GM19193 (cell line): ENCODE data around the gene THSD4.

Source experiments
- POLR2A ChIP-seq: IDR thresholded peaks from 4 replicates; pipeline ENCODE4 v1.6.1; 2011; ENCODE audit not compliant: insufficient read depth, insufficient read length; ENCODE audit errors: extremely low read depth

THSD4 gene

GRCh38 chr15:71168166-71168834 lies 53.0 kb downstream of the THSD4 start:
- no peak for TF ChIP-seq POLR2A

- no peak for TF ChIP-seq POLR2A
These were observed 54.9 kb downstream of the THSD4 start for GRCh38 chr15:71170163-71170562.

GRCh38 chr15:71171195-71171594 lies 55.9 kb downstream of the THSD4 start:
- no peak for TF ChIP-seq POLR2A

- no peak for TF ChIP-seq POLR2A
These were observed 65.9 kb downstream of the THSD4 start for GRCh38 chr15:71180986-71181853.

GRCh38 chr15:71182522-71182921 lies 67.3 kb downstream of the THSD4 start:
- TF ChIP-seq POLR2A, result no peak

DNA sequence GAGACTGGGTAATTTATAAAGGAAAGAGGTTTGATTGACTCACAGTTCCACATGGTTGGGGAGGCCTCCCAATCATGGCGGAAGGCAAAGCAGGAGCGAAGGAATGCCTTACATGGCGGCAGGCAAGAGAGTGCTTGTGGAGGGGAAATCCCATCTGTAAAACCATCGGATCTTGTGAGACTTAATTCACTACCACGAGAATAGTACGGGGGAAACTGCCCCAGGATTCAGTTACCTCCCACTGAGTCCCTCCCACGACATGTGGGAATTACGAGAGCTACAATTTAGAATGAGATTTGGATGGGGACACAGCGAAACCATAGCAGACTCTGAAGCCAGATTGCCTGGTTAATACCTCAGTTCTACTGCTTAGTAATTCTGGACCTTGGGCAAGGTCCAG lies 67.8 kb downstream of the THSD4 start:
- no peak for TF ChIP-seq POLR2A

GRCh38 chr15:71185706-71186105 lies 70.4 kb downstream of the THSD4 start:
- TF ChIP-seq POLR2A, result no peak

DNA sequence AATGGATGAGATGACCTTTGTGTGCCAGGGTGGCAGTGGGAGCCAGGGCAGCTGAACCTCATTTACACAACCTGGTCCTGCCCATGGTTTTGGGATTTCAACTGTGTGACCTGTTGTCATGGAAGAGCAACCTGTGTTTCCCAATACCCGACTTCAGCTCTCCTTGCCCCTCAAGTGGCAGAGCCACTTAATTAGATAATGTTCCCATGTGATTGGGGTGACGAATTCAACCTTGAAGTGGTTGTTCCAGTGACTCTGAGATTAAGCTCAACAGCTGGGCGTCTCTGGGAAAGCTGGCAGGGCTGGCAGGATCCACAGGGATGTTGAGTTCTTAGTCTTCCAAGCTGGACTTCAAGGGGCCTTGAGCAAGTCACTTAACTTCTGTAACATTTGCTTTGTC lies 71.0 kb downstream of the THSD4 start:
- TF ChIP-seq POLR2A, result no peak

DNA sequence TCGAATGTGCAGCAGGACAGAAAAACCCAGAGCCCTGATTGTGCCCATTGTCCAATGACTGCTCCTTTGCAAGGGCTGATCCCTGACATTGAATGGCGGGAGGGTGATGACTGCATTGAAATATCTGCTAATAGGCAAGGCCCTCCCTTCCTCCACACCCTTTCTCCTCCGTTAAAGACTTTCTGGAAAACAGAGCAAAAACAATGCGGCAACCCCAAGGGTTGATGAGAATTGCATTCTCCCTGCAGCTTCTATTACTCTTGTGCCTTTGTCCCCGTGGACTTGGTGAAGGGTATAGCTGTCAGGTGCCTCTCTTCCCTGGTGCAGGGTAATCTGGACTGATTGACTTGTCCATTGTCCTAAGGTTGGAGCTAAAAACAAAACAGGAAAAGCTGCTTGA lies 71.8 kb downstream of the THSD4 start:
- no peak for TF ChIP-seq POLR2A

DNA sequence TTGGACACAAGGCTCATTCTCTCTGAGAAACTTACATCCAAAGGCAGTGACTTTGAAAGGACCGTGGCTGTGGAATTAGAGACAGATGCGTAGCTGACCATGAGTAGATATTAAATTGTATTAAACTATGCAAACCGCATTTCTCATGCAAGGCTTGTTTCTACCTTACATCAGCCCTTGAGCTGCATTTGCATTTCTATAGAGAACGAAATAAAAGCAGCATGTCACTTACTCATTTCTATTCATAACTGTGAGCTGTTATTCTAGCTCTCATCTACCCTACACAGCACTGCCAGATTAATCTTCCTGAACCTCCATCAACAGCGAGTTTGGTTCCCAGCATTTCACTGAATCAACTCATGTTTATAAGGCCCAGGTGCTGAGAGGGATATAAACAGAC lies 72.3 kb downstream of the THSD4 start:
- no peak for TF ChIP-seq POLR2A

- no peak for TF ChIP-seq POLR2A
These were observed 74.4 kb downstream of the THSD4 start for GRCh38 chr15:71189718-71190117.

DNA sequence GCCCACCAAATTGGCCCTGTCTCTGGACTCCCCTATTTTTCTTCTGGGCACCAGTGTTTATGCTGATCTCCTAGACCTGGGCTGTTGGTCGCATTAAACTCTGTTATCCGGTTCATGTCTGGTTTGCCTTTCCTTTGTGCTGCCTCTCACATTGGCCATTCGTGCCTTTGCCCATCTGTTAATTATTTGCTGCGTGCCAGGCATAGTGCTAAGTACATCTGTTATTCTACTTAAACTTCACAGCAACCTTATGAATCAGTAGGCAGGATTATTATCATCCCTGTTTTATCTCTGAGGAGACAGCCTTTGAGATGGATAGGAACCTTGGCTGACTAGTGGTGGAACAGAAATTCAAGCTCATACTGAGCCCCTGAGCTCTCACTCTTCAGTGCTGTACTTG lies 76.0 kb downstream of the THSD4 start:
- no peak for TF ChIP-seq POLR2A

DNA sequence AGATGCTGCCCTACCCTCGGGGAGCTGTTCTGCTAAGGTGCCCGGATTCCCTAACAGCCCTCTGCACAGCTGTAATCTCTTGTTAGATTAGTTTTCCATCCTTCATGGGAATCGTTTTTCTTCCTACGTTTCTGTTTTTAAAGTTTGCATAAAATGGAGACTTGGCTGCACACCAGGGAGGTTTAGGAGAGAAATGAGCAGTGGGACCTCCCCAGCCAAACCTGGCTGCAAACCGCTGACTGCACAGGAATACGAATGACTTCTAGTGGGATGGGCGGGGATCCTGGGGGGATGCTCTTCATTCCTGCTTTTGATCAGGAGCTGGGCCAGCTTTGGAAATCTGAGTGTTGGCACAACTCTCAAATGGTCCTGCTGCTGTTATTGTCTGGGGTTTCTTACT lies 77.5 kb downstream of the THSD4 start:
- TF ChIP-seq POLR2A, result no peak

DNA sequence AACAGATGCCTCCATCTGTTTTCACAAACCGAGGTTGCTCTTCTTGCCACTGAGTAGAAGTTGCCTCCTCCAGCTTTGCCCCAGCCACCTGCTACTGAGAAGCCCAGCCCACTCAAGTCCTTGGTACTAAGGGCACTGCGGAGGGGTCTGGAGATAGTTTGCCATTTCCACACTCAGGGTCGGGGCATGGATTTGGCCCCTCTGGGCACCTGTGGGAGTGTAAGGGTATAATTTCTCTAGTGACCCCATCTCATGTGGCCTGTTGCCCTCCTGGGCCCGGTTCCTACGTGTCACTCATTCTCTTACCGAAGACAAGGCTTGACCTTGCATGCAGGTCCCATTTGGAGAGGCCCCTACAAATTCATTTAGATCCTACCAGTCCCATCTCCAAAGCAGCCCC lies 79.0 kb downstream of the THSD4 start:
- TF ChIP-seq POLR2A, result no peak

GRCh38 chr15:71195242-71195641 lies 80.0 kb downstream of the THSD4 start:
- TF ChIP-seq POLR2A, result no peak

DNA sequence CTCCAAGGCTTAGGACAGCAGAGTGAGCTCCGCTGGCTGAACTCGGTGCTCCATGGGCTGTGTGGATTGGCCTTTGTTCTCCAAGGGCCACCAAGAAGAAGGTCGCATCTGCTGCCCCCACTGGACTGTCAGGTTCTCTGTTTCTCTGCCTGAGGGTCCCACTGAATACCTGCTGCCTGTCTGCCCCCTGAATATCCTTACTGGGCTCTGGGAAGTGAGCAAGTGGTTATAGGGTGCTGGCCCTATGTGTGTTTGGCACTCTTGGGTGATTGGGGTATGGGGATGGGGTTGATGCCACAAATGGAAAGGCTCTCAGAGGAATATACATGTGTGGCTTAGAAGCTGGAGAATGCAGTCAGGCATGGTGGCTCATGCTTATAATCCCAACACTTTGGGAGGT lies 82.3 kb downstream of the THSD4 start:
- no peak for TF ChIP-seq POLR2A
